Measurements from ENCODE around the gene CTDP1. TPM values are rescaled to one million over a fixed set of nuclear protein-coding genes. Genes with fewer than 3 reads are reported as not detected.
A peak's percentile ranks its signal among the peaks of the same experiment; 100 is the strongest.

Gene CTDP1
- total RNA-seq, 1 experiment from 2014 or later: 33.7 TPM

- Histone ChIP-seq H4K20me1 (ENCODE audit: control insufficient read depth, insufficient read depth, insufficient read length) (no peaks in the 10 kb centered on the region), H2AK5ac (ENCODE audit: insufficient read length, low read length) (no peak within 1 kb of the TSS), H3K23me2 (ENCODE audit: insufficient read length, low read depth, low read length, poor library complexity, severe bottlenecking) (peaks cover 3% of the 10 kb centered on the region), H3K27ac (ENCODE audit: insufficient read length, low read depth, low read length) (no peak within 1 kb of the TSS), H4K5ac (ENCODE audit: insufficient read length, low read depth, low read length) (no peak within 1 kb of the TSS), H3K23ac (ENCODE audit: insufficient read length, low read depth, low read length) (no peak within 1 kb of the TSS), H3K56ac (ENCODE audit: insufficient read length, low read depth, low read length) (no peak within 1 kb of the TSS), H3K79me2 (ENCODE audit: insufficient read depth, low read length) (no peaks in the 10 kb centered on the region), H2BK120ac (ENCODE audit: low read depth, low read length, poor library complexity, severe bottlenecking) (no peak within 1 kb of the TSS), H3K18ac (ENCODE audit: insufficient read length, low read depth, low read length) (no peak within 1 kb of the TSS), H3K9ac (ENCODE audit: extremely low read depth, insufficient read length, low read length) (no peak within 1 kb of the TSS), H3K4me2 (ENCODE audit: insufficient read depth, insufficient read length, low read length) (peak within 1 kb of the TSS; percentile 39), H3K9me3 (ENCODE audit: control insufficient read depth, low read depth, low read length) (no peaks in the 10 kb centered on the region), H2BK12ac (ENCODE audit: insufficient read length, low read depth, low read length) (no peak within 1 kb of the TSS), H3K4ac (ENCODE audit: low read depth, low read length) (no peak within 1 kb of the TSS), H4K8ac (replicated peaks; ENCODE audit: insufficient read length, low read depth, low read length) (no peak within 1 kb of the TSS), H3T11ph (ENCODE audit: low read length) (no peak within 1 kb of the TSS), H2BK5ac (ENCODE audit: insufficient read length, low read length) (no peak within 1 kb of the TSS), H2AFZ (ENCODE audit: low read length) (no peak within 1 kb of the TSS), H2BK15ac (ENCODE audit: low read depth, low read length) (no peak within 1 kb of the TSS), H3K14ac (ENCODE audit: insufficient read depth, low read length) (no peak within 1 kb of the TSS), H4K91ac (ENCODE audit: insufficient read length, low read depth, low read length) (no peak within 1 kb of the TSS), H3K79me1 (ENCODE audit: insufficient read depth, low read depth, low read length, poor library complexity, severe bottlenecking) (no peaks in the 10 kb centered on the region), H3K27me3 (ENCODE audit: insufficient read depth, low read length) (peaks cover 26% of the 10 kb centered on the region; the same call in 1 of the 2 replicates), H3K4me1 (ENCODE audit: insufficient read depth, low read length) (no peaks in the 10 kb centered on the region; the same call in 1 of the 2 replicates), H2BK20ac (ENCODE audit: low read depth, low read length, poor library complexity, severe bottlenecking) (no peak within 1 kb of the TSS)
- WGBS (ENCODE audit: extremely low coverage, insufficient read length, low lambda C conversion rate): no CpG with 5 or more reads among the region's 92 CpGs
- Mint-ChIP-seq H3K27me3 (ENCODE audit: low read depth) (peaks cover 74% of the 10 kb centered on the region), H3K4me1 (peaks cover 13 to 15% of the 10 kb centered on the region in 2 experiments), H3K27ac (no peak within 1 kb of the TSS), H3K36me3 (ENCODE audit: insufficient read depth in 1 of 3, low read depth in 3 of 3) (no peaks in the 10 kb centered on the region), H3K4me3 (peak within 1 kb of the TSS; percentile 54 to 78), H3K9me3 (peaks cover 3% of the 10 kb centered on the region in 2 experiments; a peak in 2 of 5 replicates)
- peak; percentile 52 for DNase-seq
- TF ChIP-seq CTCF (conservative IDR thresholded peaks at IDR 0.05): peak; percentile 43; the same call in 2 of the 3 replicates
Measured at GRCh38 chr18:79797518-79798345, 118.1 kb downstream of the CTDP1 start, which contains the start of gene KCNG2. Gene KCNG2, plus strand, starts transcription at chr18:79797938. Its CDS starts 65,730 bp downstream, at chr18:79863668.

All from H9 (cell line).